ENCODE data around the gene RGL1.

GRCh38 chr1:183792300-183792699 lies 12.6 kb upstream of the RGL1 start:
- TF ChIP-seq CTCF (IDR thresholded peaks at IDR 0.05), result no peak
- TF ChIP-seq POLR2A (IDR thresholded peaks at IDR 0.05), result no peak
